A549 (cell line): ENCODE results near the gene CTCFL. TPM values are rescaled to one million over a fixed set of nuclear protein-coding genes. Genes with fewer than 3 reads are reported as not detected.

Experiments used
- ATAC-seq, 2 experiments: fragments of 200-7000 bp in 1 of 2; fragments of >200 bp in 1 of 2; cut with Nextera tagmentation in 1 of 2; cut with Tn5 transposase in 1 of 2; 3 replicates each; pipeline versions ENCODE4 v1.8.0 to v1.9.1; 2018 to 2020; ENCODE audit warnings: mild to moderate bottlenecking in 1 of 2, moderate library complexity in 1 of 2
- CTCF ChIA-PET: fragments of 300-600 bp; sonication (Branson Sonifier 250); formaldehyde crosslinking; extraction: SDS; loops from one replicate; lab custom pipeline; 2021; ENCODE audit warnings: antibody characterized with exemption, inconsistent platforms; lab: Yijun Ruan, JAX
- POLR2A ChIA-PET: fragments of 350-600 bp; formaldehyde crosslinking; extraction: SDS; loops from one replicate; lab custom pipeline; 2021; ENCODE audit warnings: antibody characterized with exemption, inconsistent platforms; lab: Yijun Ruan, JAX
- DNase-seq, 2 experiments: peaks; one replicate each; pipeline versions ENCODE4 v3.0.0 to v3.0.0-alpha.2; 2011 to 2016; ENCODE audit warnings: low read depth in 1 of 2, low spot score in 1 of 2
- FAIRE-seq: peaks from 2 replicates; lab custom pipeline; 2011; peaks lifted over from hg19 to GRCh38; lab: Jason Lieb, UNC
- H3K27ac ChIP-seq, 2 experiments: fragments of >200 bp; sonication (Bioruptor Twin); formaldehyde crosslinking; 3 replicates each; pipeline ENCODE4 v1.5.1; 2016 to 2017
- H3K4me1 ChIP-seq: fragments of >200 bp; sonication (Bioruptor Twin); formaldehyde crosslinking; 3 replicates; pipeline ENCODE4 v1.6.1; 2016
- H3K4me2 ChIP-seq: fragments of >200 bp; sonication (Bioruptor Twin); formaldehyde crosslinking; 3 replicates; pipeline ENCODE4 v1.6.1; 2016
- H3K4me3 ChIP-seq: fragments of >200 bp; sonication (Bioruptor Twin); formaldehyde crosslinking; 3 replicates; pipeline ENCODE4 v1.5.1; 2016
- H3K9me3 ChIP-seq: fragments of >200 bp; sonication (Bioruptor Twin); formaldehyde crosslinking; 3 replicates; pipeline ENCODE4 v1.6.1; 2016
- CBX8 ChIP-seq: fragments of 200-600 bp; sonication (generic); IDR thresholded peaks from 2 replicates; pipeline ENCODE4 v1.6.1; 2016
- EHMT2 ChIP-seq: fragments of 200-600 bp; sonication (generic); IDR thresholded peaks from 2 replicates; pipeline ENCODE4 v1.6.1; 2016; ENCODE audit warnings: antibody characterized with exemption, low read depth, mild to moderate bottlenecking, moderate library complexity
- EP300 ChIP-seq, 2 experiments: fragments of >200 bp; sonication (Bioruptor Twin); formaldehyde crosslinking; IDR thresholded peaks; 2 replicates in 1 of 2; 3 replicates in 1 of 2; pipeline ENCODE4 v1.6.1; 2016 to 2017
- FOSL2 ChIP-seq, 2 experiments: fragments of 450-650 bp in 1 of 2; fragments of >200 bp in 1 of 2; sonication (Bioruptor Twin) in 1 of 2; formaldehyde crosslinking; IDR thresholded peaks; 2 replicates each; pipeline versions ENCODE4 v1.5.0 to v1.6.1; 2016 to 2020; ENCODE audit warnings: mild to moderate bottlenecking in 1 of 2, moderate library complexity in 1 of 2
- HOXB5 ChIP-seq: fragments of 250-450 bp; sonication (Bioruptor Pico); IDR thresholded peaks from 2 replicates; pipeline ENCODE4 v1.5.0; 2020; ENCODE audit warnings: mild to moderate bottlenecking, moderate library complexity
- KDM5A ChIP-seq: fragments of 200-600 bp; sonication (generic); IDR thresholded peaks from 2 replicates; pipeline ENCODE4 v1.6.1; 2016; ENCODE audit warnings: antibody characterized with exemption, mild to moderate bottlenecking
- MAX ChIP-seq: IDR thresholded peaks from 2 replicates; pipeline ENCODE4 v1.6.1; 2012
- MAZ ChIP-seq: fragments of 150-350 bp; IDR thresholded peaks from 2 replicates; pipeline ENCODE4 v1.6.1; 2014; ENCODE audit warnings: antibody characterized with exemption, low read depth, low read length, borderline replicate concordance
- PHF8 ChIP-seq: fragments of 200-600 bp; sonication (generic); IDR thresholded peaks from 2 replicates; pipeline ENCODE4 v1.6.1; 2016; ENCODE audit warnings: low read depth, mild to moderate bottlenecking, antibody characterized with exemption, moderate library complexity, borderline replicate concordance
- RAD21 ChIP-seq, 2 experiments: fragments of >200 bp in 1 of 2; sonication (Bioruptor Twin) in 1 of 2; formaldehyde crosslinking in 1 of 2; IDR thresholded peaks in 1 of 2; conservative IDR thresholded peaks in 1 of 2; 2 replicates in 1 of 2; 3 replicates in 1 of 2; pipeline ENCODE4 v1.6.1; 2012 to 2018; ENCODE audit warnings: inconsistent platforms in 1 of 2
- RARB ChIP-seq: fragments of 250-450 bp; sonication (Bioruptor Pico); IDR thresholded peaks from 2 replicates; pipeline ENCODE4 v1.8.0; 2021; ENCODE audit warnings: mild to moderate bottlenecking, moderate library complexity
- RCOR1 ChIP-seq: fragments of 150-350 bp; IDR thresholded peaks from 2 replicates; pipeline ENCODE4 v1.6.1; 2014; ENCODE audit warnings: antibody characterized with exemption, low read length, low read depth
- TFCP2L1 ChIP-seq: fragments of 250-450 bp; sonication (Bioruptor Pico); IDR thresholded peaks from 2 replicates; pipeline ENCODE4 v1.5.0; 2021; ENCODE audit warnings: mild to moderate bottlenecking
- WGBS: methylation state at CpG from one replicate; pipeline ENCODE4 v1.1.6; 2017; ENCODE audit errors: missing lambda C conversion rate; 5-methylcytosine and 5-hydroxymethylcytosine counted together
- polyA plus RNA-seq, 4 experiments: library from polyadenylated mRNA; depleted of rRNA in 3 of 4; stranded (reverse); fragments of >200 nt; fragmentation: RNase III in 1 of 4; extraction: RNeasy Plus Mini Kit Qiagen cat#74134 plus additional on column Dnase treatment in 1 of 4; gene quantifications; 2 replicates in 3 of 4; 3 replicates in 1 of 4; pipeline ENCODE4 v1.2.3, GENCODE V29; 2011 to 2017
- TF ChIP-seq, protein P1 (sequence below): IDR thresholded peaks from 2 replicates; pipeline ENCODE4 v1.6.1; 2012; ENCODE audit warnings: low read depth, borderline replicate concordance
- TF ChIP-seq, protein P2 (sequence below): fragments of 450-650 bp; IDR thresholded peaks from 2 replicates; pipeline ENCODE4 v1.6.1; 2014; ENCODE audit warnings: antibody characterized with exemption
- TF ChIP-seq, protein P3 (sequence below): fragments of 250-450 bp; sonication (Bioruptor Pico); IDR thresholded peaks from 2 replicates; pipeline ENCODE4 v1.5.0; 2021; ENCODE audit warnings: mild to moderate bottlenecking, moderate library complexity, borderline replicate concordance
- TF ChIP-seq, protein P4 (sequence below): fragments of >200 bp; sonication (Bioruptor Twin); formaldehyde crosslinking; IDR thresholded peaks from 3 replicates; pipeline ENCODE4 v1.5.1; 2016

Gene CTCFL
- polyA plus RNA-seq, 2 of the 4 experiments (the other 2 are of a cell fraction) = 0.03 TPM

GRCh38 chr20:57504411-57504810 lies 20.5 kb downstream of the CTCFL start:
- Histone ChIP-seq H3K4me1 (no peaks in the 10 kb centered on the region), H3K27ac (no peak overlapping the region), H3K9me3 (no peaks in the 10 kb centered on the region), H3K4me3 (no peak overlapping the region), H3K4me2 (no peak overlapping the region)
- 77% methylated on average over 6 of the region's 6 CpGs for WGBS
- ChIA-PET CTCF (interaction anchor here (0.6 to 19.8 kb wide), 8 partner anchors 9 to 1196 kb away, joined by 3 to 388 read pairs (median 6); no protein-coding TSS in a partner anchor), POLR2A (no interaction called here)
- TF ChIP-seq RCOR1 (no peak), RARB (CRISPR knock-in tag) (no peak)
- TF ChIP-seq, protein P1, sequence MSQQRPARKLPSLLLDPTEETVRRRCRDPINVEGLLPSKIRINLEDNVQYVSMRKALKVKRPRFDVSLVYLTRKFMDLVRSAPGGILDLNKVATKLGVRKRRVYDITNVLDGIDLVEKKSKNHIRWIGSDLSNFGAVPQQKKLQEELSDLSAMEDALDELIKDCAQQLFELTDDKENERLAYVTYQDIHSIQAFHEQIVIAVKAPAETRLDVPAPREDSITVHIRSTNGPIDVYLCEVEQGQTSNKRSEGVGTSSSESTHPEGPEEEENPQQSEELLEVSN = no peak
- FAIRE-seq = no peak
- ATAC-seq = no peak
- no peak for DNase-seq

GRCh38 chr20:57503035-57503658 lies 21.8 kb downstream of the CTCFL start:
- no peak for ATAC-seq
- no peak overlapping the region for H3K27ac ChIP-seq
- TF ChIP-seq EHMT2 (no peak), EP300 (IDR thresholded peaks at IDR 0.05) (no peak), TFCP2L1 (no peak), RAD21 (conservative IDR thresholded peaks at IDR 0.05 in 1 of 2, IDR thresholded peaks at IDR 0.05 in 1 of 2) (no peak), KDM5A (no peak)
- CTCF ChIA-PET = interaction anchor here (0.8 to 5.0 kb wide), 8 partner anchors 7 to 707 kb away, joined by 3 to 24 read pairs (median 5); no protein-coding TSS in a partner anchor
- no peaks in the 10 kb centered on the region for H3K4me1 ChIP-seq
- FAIRE-seq = no peak
- H3K4me3 ChIP-seq = no peak overlapping the region
- WGBS = 64% methylated on average over 18 of the region's 20 CpGs
- POLR2A ChIA-PET = no interaction called here
- DNase-seq = no peak
- H3K4me2 ChIP-seq = no peak overlapping the region
- no peaks in the 10 kb centered on the region for H3K9me3 ChIP-seq

- Histone ChIP-seq H3K4me1 (no peaks in the 10 kb centered on the region), H3K4me3 (no peak overlapping the region), H3K4me2 (no peak overlapping the region), H3K9me3 (no peaks in the 10 kb centered on the region)
- 82% methylated on average over 6 of the region's 6 CpGs for WGBS
- DNase-seq (no peak), FAIRE-seq (no peak), ATAC-seq (no peak)
- ChIA-PET CTCF (interaction anchor here (0.8 to 5.0 kb wide), 6 partner anchors 9 to 707 kb away, joined by 3 to 24 read pairs (median 6); no protein-coding TSS in a partner anchor), POLR2A (no interaction called here)
- TF ChIP-seq, protein P2, sequence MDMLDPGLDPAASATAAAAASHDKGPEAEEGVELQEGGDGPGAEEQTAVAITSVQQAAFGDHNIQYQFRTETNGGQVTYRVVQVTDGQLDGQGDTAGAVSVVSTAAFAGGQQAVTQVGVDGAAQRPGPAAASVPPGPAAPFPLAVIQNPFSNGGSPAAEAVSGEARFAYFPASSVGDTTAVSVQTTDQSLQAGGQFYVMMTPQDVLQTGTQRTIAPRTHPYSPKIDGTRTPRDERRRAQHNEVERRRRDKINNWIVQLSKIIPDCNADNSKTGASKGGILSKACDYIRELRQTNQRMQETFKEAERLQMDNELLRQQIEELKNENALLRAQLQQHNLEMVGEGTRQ = no peak
- TF ChIP-seq RARB (CRISPR knock-in tag) = no peak
- no peak for TF ChIP-seq HOXB5 (CRISPR knock-in tag)
- no peak for TF ChIP-seq MAZ
- no peak for TF ChIP-seq MAX
- no peak for TF ChIP-seq FOSL2 (IDR thresholded peaks at IDR 0.05)
- TF ChIP-seq FOSL2 (CRISPR knock-in tag; IDR thresholded peaks at IDR 0.05) = no peak
- TF ChIP-seq, protein P3, sequence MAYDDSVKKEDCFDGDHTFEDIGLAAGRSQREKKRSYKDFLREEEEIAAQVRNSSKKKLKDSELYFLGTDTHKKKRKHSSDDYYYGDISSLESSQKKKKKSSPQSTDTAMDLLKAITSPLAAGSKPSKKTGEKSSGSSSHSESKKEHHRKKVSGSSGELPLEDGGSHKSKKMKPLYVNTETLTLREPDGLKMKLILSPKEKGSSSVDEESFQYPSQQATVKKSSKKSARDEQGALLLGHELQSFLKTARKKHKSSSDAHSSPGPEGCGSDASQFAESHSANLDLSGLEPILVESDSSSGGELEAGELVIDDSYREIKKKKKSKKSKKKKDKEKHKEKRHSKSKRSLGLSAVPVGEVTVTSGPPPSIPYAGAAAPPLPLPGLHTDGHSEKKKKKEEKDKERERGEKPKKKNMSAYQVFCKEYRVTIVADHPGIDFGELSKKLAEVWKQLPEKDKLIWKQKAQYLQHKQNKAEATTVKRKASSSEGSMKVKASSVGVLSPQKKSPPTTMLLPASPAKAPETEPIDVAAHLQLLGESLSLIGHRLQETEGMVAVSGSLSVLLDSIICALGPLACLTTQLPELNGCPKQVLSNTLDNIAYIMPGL (CRISPR knock-in tag) = no peak
- no peak for TF ChIP-seq RCOR1
- TF ChIP-seq, protein P4, sequence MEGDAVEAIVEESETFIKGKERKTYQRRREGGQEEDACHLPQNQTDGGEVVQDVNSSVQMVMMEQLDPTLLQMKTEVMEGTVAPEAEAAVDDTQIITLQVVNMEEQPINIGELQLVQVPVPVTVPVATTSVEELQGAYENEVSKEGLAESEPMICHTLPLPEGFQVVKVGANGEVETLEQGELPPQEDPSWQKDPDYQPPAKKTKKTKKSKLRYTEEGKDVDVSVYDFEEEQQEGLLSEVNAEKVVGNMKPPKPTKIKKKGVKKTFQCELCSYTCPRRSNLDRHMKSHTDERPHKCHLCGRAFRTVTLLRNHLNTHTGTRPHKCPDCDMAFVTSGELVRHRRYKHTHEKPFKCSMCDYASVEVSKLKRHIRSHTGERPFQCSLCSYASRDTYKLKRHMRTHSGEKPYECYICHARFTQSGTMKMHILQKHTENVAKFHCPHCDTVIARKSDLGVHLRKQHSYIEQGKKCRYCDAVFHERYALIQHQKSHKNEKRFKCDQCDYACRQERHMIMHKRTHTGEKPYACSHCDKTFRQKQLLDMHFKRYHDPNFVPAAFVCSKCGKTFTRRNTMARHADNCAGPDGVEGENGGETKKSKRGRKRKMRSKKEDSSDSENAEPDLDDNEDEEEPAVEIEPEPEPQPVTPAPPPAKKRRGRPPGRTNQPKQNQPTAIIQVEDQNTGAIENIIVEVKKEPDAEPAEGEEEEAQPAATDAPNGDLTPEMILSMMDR = no peak
- no peak for TF ChIP-seq PHF8
- no peak for TF ChIP-seq CBX8
- TF ChIP-seq, all 56 proteins: peak for 0
- H3K27ac ChIP-seq = no peak overlapping the region
Observed at GRCh38 chr20:57502336-57502700, 22.6 kb downstream of the CTCFL start.
